K562 (cell line): Measurements from ENCODE around the gene MCC.

Experiments used
- ATF6 ChIP-seq: sonication (generic); formaldehyde crosslinking; IDR thresholded peaks from 2 replicates; pipeline ENCODE4 v1.4.0; 2020; ENCODE audit warnings: mild to moderate bottlenecking, missing genetic modification reagents
- CBX3 ChIP-seq, 2 experiments: IDR thresholded peaks; 1 replicate in 1 of 2; 2 replicates in 1 of 2; pipeline ENCODE4 v1.6.1; 2012; ENCODE audit warnings: inconsistent platforms in 2 of 2, low read length in 2 of 2, borderline replicate concordance in 1 of 2, control low read depth in 1 of 2
- RBFOX2 ChIP-seq: fragments of 200-400 bp; formaldehyde crosslinking; IDR thresholded peaks from 2 replicates; pipeline ENCODE4 v1.6.1; 2017; ENCODE audit warnings: low read depth, mild to moderate bottlenecking, low read length, moderate library complexity
- TCF7 ChIP-seq: sonication (generic); IDR thresholded peaks from 2 replicates; pipeline ENCODE4 v1.6.1; 2016; ENCODE audit warnings: antibody characterized with exemption, borderline replicate concordance
- ZNF175 ChIP-seq: fragments of 200-800 bp; sonication (Bioruptor generic); IDR thresholded peaks from 2 replicates; pipeline ENCODE4 v1.6.1; 2016; ENCODE audit warnings: low read depth, mild to moderate bottlenecking, missing genetic modification characterization, missing compliant biosample characterization

GRCh38 chr5:113256671-113257452 lies 231.4 kb downstream of the MCC start:
- TF ChIP-seq ATF6 (no peak), ZNF175 (CRISPR knock-in tag) (no peak), RBFOX2 (no peak), TCF7 (no peak), CBX3 (IDR thresholded peaks at IDR 0.05; ENCODE audit: borderline replicate concordance in 1 of 2, low read length in 2 of 2) (no peak)
